Glomerular endothelial cell (primary cell): ENCODE data around the gene RCHY1. TPM values are rescaled to one million over a fixed set of nuclear protein-coding genes. Genes with fewer than 3 reads are reported as not detected.
A peak's percentile ranks its signal among the peaks of the same experiment; 100 is the strongest.
"Not testable (repeated sequence)": the region's sequence is repeated elsewhere in the genome, so short reads cannot be mapped to it uniquely, and the experiment has no call there.

ENCODE experiments used
- DNase-seq: peaks from one replicate; pipeline ENCODE4 v3.0.0-alpha.2; 2011; ENCODE audit warnings: low read depth, low spot score; ENCODE audit errors: extremely low read depth
- total RNA-seq: library from RNA; depleted of rRNA; stranded (reverse); fragments of >200 nt; gene quantifications from 2 replicates; pipeline ENCODE4 v1.2.3, GENCODE V29; 2015

RCHY1 gene
- total RNA-seq, result 19.6 and 33.6 TPM in 2 replicates

DNA sequence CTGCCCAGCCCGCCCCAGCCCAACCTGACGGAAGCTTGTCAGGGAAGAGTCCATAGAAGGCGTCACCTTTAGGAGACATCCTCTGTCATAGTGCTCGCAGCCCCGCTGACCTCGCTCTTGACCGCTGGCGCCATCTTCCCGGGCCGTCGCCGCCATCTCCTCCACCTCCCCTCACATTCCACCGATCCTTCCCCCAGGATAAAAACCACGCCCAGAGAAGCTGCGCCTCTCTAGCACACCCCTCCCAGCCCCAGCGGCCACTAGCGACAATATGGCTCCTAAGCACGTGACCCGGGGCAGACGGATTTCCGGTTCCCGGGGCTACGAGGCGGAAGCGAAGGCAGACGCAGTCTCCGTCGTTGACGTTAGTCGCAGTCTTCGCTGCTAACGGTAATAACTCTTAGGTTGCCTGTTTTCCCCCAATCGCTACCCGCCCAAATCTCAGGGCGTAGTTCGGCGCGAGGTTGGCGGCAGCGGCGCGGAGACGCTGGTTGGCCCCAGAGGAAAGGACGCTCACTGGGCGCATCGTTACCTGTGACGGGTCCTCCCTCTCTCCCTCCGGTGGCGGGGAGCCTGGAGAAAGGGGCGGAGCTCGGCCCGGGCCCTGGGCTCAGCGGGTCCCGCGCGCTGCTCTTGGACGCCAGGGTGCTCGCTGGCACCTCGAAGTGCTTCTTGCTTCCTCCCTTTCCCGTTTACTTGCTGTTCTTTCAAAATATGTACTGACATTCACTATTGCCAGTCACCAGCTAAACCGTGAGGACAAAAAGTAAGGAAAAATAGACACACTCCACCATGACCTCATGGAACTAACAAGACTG is at the start of gene RCHY1, which contains the start of gene THAP6:
Gene RCHY1 (minus strand): TSS at position 273 of the 818 bp plus-strand sequence. CDS start 117 bp downstream, at position 156.
Gene THAP6 (plus strand): TSS at position 343 of the 818 bp plus-strand sequence. CDS start 980 bp downstream, outside the sequence.
- peak; percentile 68 for DNase-seq

DNA sequence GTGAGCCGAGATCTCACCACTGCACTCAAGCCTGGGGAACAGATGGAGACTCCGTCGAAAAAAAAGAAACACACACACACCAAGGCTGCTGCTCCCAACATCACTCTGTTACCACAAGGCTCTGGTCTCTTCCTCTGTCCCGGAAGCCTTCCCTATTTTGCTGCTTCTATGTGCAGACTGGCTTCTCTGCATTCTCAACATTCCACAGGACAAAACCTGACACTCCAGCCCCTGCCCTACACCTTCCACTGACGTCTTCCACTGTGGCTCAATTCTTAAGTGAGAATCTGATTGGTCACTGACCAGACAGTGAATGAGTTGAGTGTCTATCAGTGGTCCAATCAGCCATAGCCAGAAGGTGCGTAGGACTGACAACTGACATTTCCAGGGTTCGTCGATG is 47.6 kb upstream of the RCHY1 start:
- DNase-seq, result no peak

DNA sequence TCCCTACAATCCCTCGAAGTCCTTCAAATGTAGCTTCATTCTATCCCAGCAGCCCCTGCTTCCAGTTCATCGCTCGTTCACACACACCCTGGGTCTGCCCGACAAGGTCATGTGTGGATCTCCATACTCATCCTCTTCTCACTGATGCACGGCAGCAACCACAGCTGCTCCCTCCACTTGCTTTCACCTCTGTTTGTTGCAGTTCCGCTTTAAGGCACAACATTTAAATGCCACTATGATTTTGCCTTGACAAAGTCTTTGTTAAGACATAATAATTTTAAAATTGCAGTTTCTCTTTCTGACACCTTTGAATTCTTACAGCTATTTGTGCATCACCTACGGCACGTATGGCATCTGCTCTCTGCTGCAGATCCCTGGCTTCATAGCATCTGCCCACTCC is 43.5 kb upstream of the RCHY1 start:
- DNase-seq, result no peak

DNA sequence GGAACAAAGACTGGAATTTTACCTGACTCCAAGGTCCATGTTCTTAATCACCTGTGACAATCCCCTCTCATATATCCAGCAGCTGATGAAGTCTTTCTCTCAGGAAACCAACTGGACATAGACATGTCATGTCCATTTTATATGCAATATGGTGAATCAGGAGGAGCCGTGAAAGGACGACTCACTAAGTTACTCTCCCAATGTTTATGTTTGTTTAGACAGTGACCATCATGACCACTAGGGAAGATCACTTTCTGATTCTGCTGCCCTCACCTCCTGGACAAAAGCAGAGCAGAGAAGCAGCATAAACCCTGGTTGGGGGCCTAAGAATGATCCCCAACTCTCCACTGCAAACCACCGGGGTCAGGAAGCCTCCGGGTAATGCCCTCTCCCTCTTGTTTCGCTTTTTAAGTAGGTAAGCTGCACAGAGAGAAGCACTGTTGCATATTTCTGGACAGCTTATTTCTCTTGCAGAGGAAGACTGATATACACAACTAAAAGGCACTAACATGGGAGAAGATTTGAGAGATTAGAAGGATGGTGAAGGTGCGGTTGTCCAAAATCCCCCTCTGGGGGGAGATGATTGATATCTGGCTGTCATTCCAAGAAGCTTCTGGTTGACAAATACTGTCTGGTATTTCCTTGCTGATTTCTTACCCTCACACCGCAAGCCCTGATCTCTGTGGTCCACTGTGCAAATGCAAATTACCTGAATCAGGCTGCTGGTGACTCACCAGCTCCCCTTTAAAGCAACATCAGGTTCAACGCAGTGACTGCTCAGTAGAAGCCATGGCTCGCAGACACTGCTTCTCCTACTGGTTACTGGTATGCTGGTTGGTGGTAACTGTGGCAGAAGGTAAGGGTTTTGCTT is 41.3 kb upstream of the RCHY1 start, which contains the start of gene ODAPH:
Gene ODAPH (plus strand): TSS at position 773 of the 871 bp plus-strand sequence. CDS start 17 bp downstream, at position 790.
- DNase-seq, result no peak

DNA sequence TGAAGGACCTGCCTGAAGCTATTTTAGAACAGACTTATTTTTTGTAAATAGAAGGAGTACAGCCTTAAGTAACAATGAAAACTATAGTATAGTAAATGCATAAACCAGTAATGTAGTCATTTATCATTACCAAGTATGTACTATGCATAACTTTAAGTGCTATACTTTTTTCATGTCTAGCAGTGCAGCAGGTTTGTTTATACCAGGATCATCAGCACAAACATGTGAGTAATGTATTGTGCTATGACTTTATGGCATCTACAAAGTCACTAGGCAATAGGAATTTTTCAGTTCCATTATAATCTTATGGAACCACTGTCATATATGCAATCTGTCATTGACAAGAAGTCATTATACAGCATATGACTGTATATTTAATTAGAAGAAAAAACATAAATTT is 38.2 kb upstream of the RCHY1 start:
- no peak for DNase-seq

DNA sequence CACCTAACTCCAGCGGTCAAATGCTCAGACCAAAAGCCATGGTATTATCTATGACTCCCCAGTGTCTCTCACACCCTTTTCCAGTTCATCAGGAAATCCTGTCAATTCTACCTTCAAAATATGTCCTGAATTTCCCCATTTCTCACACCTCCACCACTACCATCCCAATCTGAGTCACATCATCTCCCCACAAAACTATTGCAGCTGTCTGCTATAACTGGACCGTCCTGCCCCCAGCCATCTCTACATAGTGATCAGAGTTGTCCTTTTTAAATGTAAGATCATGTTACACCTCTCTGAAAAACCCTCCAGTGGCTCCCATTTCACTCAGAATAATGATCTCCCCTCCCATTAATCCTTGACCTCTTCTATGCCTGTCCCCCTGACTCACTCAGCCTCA is 34.8 kb upstream of the RCHY1 start:
- DNase-seq, result no peak

DNA sequence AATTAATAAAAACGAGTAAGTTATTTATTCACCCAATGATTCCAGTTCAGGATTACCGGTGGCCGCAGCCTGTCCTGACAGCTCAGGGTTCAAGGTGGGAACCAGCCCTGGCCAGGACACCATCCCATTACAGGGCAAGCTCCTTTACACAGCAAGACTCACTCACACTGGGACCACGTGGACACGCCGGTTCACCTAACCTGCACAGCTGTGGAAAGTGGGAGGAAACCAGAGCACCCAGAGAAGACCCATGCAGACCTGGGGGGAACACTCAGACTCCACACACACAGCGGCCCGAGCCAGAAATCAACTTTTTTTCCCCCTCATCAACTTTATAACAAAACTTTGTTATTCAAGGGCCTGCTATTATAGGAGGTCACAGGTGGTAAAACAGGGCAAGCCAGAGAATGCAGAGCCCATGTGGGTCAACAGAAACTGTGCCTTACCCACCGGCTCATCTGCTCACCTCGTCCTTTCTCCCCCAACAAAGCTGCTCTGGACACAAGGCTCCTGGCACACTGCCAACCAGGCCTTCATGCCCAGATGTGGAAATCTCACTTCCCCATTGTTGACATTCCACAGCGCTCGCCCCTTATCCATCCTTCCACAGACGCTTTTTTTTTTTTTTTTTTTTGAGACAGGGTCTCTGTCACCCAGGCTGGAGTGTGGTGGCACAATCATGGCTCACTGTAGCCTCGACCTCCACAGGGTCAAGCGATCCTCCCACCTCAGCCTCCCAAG is 33.6 kb upstream of the RCHY1 start:
- no peak for DNase-seq

DNA sequence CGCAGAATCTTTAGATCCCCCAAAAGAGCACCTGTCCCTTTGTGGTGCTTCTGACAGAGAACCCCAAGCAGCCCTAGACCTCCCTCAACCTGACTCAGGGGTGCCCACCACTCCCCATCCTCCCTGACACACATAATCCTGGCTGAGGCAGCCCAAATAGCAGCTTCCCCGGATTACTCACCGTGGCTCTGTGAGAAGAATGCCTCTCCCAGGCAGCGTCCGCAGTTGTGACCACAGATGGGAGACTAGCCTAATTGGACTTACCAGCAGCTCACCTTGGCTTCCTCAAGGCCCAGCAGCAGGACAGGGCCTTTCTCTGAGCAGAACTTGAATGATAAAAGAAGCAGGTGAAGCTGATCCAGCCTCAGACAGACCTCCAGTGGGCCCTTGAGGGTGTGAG is 31.3 kb upstream of the RCHY1 start:
- DNase-seq, result no peak

DNA sequence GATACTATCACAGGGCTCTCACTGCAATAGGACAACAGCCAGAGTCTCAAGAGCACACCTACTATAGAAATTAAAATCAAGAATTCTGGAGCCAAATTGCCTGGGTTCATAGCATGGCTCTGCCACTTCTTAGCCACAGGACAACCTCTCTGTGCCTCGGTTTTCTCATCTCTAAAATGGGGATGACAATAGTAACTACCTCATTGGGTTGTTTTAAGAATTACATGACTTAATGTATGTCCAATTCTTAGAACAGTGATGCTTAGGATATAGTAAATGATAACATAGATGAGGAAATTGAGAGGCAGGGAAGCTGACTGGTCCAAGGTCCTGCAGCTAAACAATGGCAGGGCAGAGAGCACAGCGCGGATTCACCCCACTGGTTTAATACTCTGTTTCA is 30.7 kb upstream of the RCHY1 start:
- DNase-seq, result no peak

DNA sequence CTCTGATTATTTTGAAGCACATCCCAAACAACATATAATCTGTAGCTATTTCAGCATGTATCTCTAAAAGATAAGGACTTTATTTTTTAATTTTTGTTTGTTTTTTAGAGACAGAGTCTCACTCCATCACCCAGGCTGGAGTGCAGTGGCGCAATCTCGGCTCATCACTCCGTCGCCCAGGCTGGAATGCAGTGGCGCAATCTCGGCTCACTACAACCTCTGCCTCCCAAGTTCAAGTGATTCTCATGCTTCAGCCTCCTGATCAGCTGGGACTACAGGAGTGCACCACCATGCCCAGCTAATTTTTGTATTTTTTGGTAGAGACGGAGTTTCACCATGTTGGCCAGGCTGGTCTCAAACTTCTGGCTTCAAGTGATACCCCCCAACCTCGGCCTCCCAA is 30.0 kb upstream of the RCHY1 start:
- DNase-seq, result not testable (repeated sequence)

DNA sequence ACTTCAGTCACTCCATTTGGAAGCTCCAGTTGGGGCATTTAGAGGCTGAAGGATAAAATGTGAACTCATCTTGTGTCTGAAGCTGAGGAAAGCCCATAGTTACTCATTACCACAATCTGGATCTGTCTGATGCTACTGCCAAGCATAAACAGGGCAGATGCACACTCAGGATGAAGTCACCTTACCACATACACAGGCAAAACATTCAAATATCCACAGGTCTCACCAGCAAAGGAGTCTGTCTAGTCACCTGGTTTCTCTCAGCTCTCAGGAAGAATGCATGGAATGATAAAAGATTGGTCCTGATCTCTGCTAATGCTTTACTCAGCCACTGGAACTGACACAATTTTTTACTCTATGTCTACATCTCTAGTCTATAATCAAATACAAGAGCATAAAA is 28.6 kb upstream of the RCHY1 start:
- DNase-seq, result no peak

DNA sequence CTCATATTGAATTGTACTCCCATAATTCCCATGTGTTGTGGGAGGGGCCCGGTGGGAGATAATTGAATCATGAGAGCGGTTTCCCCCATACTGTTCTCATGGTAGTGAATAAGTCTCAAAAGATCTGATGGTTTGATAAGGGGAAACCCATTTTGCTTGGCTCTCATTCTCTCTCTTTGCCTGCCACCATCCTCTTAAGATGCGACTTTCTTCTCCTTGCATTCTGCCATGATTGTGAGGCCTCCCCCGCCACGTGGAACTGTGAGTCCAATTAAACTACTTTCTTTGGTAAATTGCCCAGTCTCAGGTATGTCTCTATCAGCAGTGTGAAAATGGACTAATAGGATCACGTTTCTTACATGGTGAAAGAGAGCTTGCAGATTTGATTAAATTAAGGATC is 23.1 kb upstream of the RCHY1 start:
- DNase-seq, result not testable (repeated sequence)

DNA sequence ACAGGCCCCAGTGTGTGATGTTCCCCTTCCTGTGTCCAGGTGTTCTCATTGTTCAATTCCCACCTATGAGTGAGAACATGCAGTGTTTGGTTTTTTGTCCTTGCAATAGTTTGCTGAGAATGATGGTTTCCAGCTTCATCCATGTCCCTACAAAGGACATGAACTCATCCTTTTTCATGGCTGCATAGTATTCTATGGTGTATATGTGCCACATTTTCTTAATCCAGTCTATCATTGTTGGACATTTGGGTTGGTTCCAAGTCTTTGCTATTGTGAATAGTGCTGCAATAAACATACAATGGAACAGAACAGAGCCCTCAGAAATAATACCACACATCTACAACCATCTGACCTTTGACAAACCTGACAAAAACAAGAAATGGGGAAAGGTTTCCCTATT is 19.7 kb upstream of the RCHY1 start:
- DNase-seq, result not testable (repeated sequence)

DNA sequence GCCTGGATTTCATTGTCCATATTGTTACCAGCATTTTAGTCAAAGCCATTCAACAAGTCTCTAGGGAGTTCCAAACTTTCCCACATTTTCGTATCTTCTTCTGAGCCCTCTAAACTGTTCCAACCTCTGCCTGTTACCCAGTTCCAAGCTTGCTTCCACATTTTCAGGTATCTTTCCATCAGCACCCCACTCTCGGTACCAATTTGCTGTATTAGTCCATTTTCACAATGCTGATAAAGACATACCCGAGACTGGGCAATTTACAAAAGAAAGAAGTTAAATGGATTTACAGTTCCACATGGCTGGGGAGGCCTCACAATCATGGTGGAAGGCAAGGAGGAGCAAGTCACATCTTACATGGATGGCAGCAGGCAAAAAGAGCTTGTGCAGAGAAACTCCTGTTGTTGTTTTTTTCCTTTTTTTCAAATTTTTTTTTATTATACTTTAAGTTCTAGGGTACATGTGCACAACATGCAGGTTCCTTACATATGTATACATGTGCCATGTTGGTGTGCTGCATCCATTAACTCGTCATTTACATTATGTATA is 19.2 kb upstream of the RCHY1 start:
- DNase-seq, result not testable (repeated sequence)

DNA sequence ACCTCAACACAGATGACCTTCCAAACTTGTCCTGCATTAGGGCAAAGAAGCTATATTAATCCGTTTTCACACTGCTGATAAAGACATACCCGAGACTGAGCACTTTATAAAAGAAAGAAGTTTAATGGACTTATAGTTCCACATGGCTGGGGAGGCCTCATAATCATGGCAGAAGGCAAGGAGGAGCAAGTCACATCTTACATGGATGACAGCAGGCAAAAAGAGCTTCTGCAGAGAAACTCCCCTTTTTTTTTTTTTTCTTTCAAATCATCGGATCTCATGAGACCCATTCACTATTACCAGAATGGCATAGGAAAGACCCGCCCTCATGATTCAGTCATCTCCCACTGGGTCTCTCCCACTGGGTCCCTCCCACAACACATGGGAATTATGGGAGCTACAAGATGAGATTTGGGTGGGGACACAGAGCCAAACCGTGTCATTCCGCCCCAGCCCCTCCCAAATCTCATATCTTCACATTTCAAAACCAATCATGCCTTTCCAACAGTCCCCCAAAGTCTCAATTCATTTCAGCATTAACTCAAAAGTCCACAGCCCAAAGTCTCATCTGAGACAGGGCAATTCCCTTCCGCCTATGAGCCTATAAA is 17.4 kb upstream of the RCHY1 start:
- DNase-seq, result not testable (repeated sequence)

DNA sequence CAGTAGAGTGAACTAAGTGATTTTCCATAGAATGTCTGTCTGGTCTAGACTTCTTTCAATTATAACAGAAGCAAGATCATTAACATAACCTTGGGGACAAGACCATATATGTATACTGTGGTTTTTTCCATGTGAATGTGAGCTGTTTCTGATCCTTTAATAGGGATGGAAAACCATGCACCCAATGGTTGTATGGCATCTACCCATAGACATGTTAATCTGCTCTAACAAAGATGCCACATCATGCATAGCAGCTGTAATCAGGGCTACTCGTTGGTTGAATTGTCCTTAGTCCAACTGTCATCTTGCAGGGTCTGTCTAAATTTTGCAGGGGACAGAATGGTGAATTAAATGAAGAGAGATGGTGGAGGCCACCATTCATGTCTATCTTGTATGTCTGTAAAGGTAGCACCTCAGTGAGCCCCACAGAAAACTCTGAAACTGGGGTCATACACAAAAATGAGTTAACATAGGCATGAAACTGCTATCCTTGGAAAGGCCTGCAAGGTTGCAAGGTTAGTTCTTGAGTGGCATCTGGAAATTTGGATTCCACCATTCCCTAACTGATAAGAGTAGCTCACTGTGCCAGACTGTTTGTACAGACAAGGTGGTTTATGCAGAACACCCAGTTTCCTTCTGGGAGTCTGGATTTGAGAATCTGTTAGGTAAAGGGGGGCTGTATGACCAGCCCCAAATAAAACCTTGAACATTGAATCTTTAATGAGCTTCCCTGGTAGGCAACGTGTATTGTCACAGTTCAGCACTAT is 16.5 kb upstream of the RCHY1 start:
- DNase-seq, result no peak

DNA sequence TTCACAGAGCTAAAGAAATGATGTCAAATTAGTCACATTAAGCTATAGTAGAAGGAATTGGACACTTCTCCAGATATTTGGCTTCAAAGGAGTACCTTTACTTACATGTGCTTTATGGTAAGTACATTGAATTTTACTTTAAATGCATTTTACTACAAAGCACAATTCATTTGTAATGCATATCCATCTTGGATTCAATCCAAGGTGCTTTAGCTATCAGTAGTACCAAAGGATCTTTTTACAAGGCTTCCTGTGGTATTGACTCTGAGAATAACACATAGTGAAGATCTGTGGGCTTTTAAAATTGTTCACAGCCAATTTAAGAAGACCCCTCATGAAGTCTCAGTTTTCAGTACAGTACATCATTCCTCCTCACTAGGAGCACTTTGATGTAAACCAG is 13.3 kb upstream of the RCHY1 start:
- no peak for DNase-seq

DNA sequence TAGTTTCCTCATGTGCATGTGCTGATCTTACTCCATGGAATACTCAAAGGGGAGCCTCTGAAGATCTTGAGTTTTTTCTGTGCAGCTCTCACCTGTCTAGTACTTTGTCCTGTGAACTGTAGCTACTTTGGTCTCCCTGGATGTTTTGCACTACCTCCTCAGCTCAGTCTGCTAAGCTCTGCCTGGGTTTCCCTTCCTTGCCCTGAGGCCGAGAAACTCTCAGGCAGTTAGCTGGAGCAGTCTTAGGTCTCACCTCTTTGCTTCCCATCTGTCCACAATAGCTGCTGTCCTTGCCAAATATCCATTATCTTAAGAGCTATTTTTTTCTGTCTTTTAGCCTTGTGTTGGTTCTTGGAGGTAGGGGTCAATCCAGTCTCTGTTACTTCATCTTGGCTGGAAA is 11.7 kb upstream of the RCHY1 start:
- DNase-seq, result no peak

DNA sequence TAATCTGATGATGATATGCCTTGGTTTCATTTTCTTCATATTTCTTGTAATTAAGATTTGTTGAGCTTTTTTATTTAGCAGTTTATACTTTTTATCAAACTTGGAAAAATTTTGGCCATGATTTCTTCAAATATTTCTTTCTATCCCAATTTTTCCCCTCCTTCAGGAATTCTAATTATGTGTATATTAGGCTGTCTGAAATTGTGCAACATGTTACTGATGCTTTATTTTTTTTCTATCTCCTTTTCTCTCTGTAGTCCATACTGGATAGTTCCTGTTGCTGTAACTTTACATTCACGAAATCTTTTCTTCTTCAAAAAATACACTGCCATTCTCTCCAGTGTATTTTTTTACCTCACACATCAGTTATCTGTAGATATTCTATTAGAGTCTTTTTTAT is 10.9 kb upstream of the RCHY1 start:
- no peak for DNase-seq
